ENCODE results near the gene ACSL5. TPM values are rescaled to one million over a fixed set of nuclear protein-coding genes. Genes with fewer than 3 reads are reported as not detected.

ACSL5 gene
- total RNA-seq, 1 donor from 2014 or later, result 6.3 TPM

- no peak for ATAC-seq
- intact Hi-C loops (cut with micrococcal nuclease), result no loop called here
Observed at GRCh38 chr10:112347709-112348671, 25.9 kb upstream of the ACSL5 start.

GRCh38 chr10:112348759-112349158, 25.2 kb upstream of the ACSL5 start:
- DNase-seq (no peak), ATAC-seq (no peak)
- intact Hi-C loops (cut with micrococcal nuclease), result no loop called here

More at GRCh38 chr10:112347709-112348671, 25.9 kb upstream of the ACSL5 start:
- DNase-seq, result no peak

GRCh38 chr10:112349521-112350085, 24.3 kb upstream of the ACSL5 start:
- no peak for ATAC-seq
- no peak for DNase-seq
- intact Hi-C loops (cut with micrococcal nuclease), result no loop called here

- DNase-seq, result no peak
- intact Hi-C loops (cut with micrococcal nuclease), result no loop called here
- ATAC-seq, result peak; percentile 13
Observed at GRCh38 chr10:112351146-112351545, 22.8 kb upstream of the ACSL5 start.

- DNase-seq (no peak), ATAC-seq (peak; percentile 87)
- intact Hi-C loops (cut with micrococcal nuclease), result no loop called here
Observed at GRCh38 chr10:112352044-112352443, 21.9 kb upstream of the ACSL5 start.

GRCh38 chr10:112353046-112353445, 20.9 kb upstream of the ACSL5 start:
- DNase-seq (no peak), ATAC-seq (no peak)
- intact Hi-C loops (cut with micrococcal nuclease), result no loop called here

- DNase-seq (no peak), ATAC-seq (no peak)
- intact Hi-C loops (cut with micrococcal nuclease), result no loop called here
Observed at GRCh38 chr10:112356686-112357085, 17.2 kb upstream of the ACSL5 start.

GRCh38 chr10:112359606-112360307, 14.2 kb upstream of the ACSL5 start:
- DNase-seq, result no peak
- intact Hi-C loops (cut with micrococcal nuclease), result no loop called here
- no peak for ATAC-seq

- peak; percentile 71 for DNase-seq
- intact Hi-C loops (cut with micrococcal nuclease), result no loop called here
- ATAC-seq, result peak; percentile 79
Observed at GRCh38 chr10:112360308-112361270, 13.3 kb upstream of the ACSL5 start.

GRCh38 chr10:112361951-112362751, 11.8 kb upstream of the ACSL5 start:
- peak; percentile 81 for ATAC-seq
- intact Hi-C loops (cut with micrococcal nuclease), result no loop called here
- DNase-seq, result peak; percentile 57

GRCh38 chr10:112362833-112363232, 11.1 kb upstream of the ACSL5 start:
- intact Hi-C loops (cut with micrococcal nuclease), result no loop called here
- DNase-seq (peak; percentile 79), ATAC-seq (peak; percentile 80)

GRCh38 chr10:112363696-112364688, 9.9 kb upstream of the ACSL5 start:
- intact Hi-C loops (cut with micrococcal nuclease), result no loop called here
- no peak for ATAC-seq
- no peak for DNase-seq

- no peak for DNase-seq
- peak; percentile 2 for ATAC-seq
- intact Hi-C loops (cut with micrococcal nuclease), result no loop called here
Observed at GRCh38 chr10:112365014-112365432, 8.9 kb upstream of the ACSL5 start.

GRCh38 chr10:112365451-112365850, 8.5 kb upstream of the ACSL5 start:
- intact Hi-C loops (cut with micrococcal nuclease), result no loop called here
- ATAC-seq (no peak), DNase-seq (no peak)

GRCh38 chr10:112366992-112367391, 6.9 kb upstream of the ACSL5 start:
- DNase-seq (no peak), ATAC-seq (no peak)
- intact Hi-C loops (cut with micrococcal nuclease), result no loop called here

- no peak for ATAC-seq
- intact Hi-C loops (cut with micrococcal nuclease), result no loop called here
Observed at GRCh38 chr10:112367516-112367915, 6.4 kb upstream of the ACSL5 start.

More at GRCh38 chr10:112367516-112367915, 6.4 kb upstream of the ACSL5 start:
- DNase-seq, result no peak

Data from left ventricle myocardium superior (tissue), 1 donor.